PC-3 (cell line): ENCODE measurements around the gene DENND1B.

Experiments
- EZH2 ChIP-seq: fragments of 300-600 bp; sonication (generic); IDR thresholded peaks from one replicate; pipeline ENCODE4 v1.6.1; 2017; ENCODE audit warnings: antibody characterized with exemption, mild to moderate bottlenecking, low read length; ENCODE audit not compliant: unreplicated experiment
- EZH2phosphoT487 ChIP-seq: fragments of 300-600 bp; sonication (generic); IDR thresholded peaks from 2 replicates; pipeline ENCODE4 v1.6.1; 2018; ENCODE audit warnings: mild to moderate bottlenecking, antibody characterized with exemption, low read length, borderline replicate concordance
- TF ChIP-seq, protein P1 (sequence below): fragments of 300-600 bp; sonication (generic); conservative IDR thresholded peaks from 2 replicates; pipeline ENCODE4 v1.5.1; 2017; ENCODE audit warnings: antibody characterized with exemption, low read depth, mild to moderate bottlenecking, low read length

DNA sequence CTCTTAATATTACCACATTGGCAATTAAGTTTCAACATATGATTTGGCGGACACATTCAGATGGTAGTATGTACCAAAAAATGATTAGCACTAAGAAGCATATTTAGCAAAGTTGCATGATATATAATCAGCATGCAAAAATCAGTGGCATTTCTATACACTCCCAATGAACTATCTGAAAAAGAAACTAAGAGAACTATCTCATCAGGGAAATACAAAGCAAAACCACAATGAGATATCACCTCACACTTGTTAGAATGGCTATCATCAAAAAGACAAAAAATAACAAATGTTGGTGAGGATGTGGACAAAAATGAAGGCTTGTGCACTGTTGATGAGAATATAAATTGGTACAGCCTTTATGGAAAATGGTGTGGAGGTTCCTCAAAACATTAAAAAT is 31.4 kb upstream of the DENND1B start:
- no peak for TF ChIP-seq EZH2
- TF ChIP-seq, protein P1, sequence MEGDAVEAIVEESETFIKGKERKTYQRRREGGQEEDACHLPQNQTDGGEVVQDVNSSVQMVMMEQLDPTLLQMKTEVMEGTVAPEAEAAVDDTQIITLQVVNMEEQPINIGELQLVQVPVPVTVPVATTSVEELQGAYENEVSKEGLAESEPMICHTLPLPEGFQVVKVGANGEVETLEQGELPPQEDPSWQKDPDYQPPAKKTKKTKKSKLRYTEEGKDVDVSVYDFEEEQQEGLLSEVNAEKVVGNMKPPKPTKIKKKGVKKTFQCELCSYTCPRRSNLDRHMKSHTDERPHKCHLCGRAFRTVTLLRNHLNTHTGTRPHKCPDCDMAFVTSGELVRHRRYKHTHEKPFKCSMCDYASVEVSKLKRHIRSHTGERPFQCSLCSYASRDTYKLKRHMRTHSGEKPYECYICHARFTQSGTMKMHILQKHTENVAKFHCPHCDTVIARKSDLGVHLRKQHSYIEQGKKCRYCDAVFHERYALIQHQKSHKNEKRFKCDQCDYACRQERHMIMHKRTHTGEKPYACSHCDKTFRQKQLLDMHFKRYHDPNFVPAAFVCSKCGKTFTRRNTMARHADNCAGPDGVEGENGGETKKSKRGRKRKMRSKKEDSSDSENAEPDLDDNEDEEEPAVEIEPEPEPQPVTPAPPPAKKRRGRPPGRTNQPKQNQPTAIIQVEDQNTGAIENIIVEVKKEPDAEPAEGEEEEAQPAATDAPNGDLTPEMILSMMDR: no peak
- no peak for TF ChIP-seq EZH2phosphoT487
